Retina (tissue), 1 donor: ENCODE measurements around the gene ZNF280B.
"Not testable (repeated sequence)": the region's sequence is repeated elsewhere in the genome, so short reads cannot be mapped to it uniquely, and the experiment has no call there.

Experiments
- DNase-seq: peaks from one replicate; pipeline ENCODE4 v3.0.0-alpha.2; 2016

ZNF280B gene

GRCh38 chr22:22506736-22507135, 1.8 kb downstream of the ZNF280B start:
- DNase-seq = no peak

DNA sequence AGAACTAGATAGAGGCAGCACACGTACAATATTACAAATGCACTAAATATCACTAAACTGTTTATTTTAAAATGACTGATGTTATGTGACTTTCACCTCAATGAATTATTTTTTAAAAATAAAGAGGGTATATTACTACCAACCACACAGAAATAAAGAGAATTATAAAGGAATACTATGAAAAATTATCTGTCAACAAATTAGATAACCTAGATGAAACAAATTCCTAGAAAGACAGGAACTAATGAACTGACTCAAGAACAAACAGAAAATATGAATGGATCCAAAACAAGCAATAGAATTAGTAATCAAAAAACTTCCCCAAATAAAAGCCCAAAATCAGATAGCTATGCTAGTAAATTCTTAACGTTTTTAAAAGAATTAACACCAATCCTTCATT, 10.3 kb downstream of the ZNF280B start:
- DNase-seq = no peak

DNA sequence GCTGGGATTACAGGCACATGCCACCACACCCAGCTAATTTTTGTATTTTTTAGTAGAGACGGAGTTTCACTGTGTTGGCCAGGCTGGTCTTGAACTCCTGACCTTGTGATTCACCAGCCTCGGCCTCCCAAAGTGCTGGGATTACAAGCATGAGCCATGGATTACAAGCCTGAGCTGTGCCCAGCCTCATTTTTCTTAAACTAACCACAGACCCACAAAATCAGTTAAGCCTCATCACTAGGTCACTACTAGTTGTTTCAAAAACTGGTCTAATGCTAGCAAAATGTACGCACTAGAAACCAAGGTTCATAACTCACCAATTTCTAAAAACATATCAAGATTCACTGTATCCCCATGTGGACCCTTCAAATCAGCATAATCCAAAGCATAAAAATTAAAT, 17.0 kb downstream of the ZNF280B start:
- not testable (repeated sequence) for DNase-seq

DNA sequence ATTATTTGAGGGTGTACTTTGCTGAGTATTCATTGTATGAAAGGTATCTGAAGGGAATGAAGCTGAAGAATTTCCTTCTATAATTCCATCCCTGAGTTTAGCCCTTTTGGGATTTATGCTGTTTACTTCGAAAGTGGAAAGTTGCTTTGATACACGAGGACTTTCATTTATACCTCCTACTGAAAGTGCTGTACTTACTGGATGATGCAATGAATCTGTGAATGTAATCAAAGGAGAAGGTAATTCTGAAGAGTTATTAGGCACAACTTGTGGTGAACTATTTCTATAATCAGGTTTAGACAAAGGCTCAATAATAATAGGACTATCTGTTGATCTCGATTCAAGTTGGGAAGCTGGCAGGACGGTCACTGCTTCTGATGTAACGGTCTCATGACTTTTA, 19.8 kb downstream of the ZNF280B start:
- no peak for DNase-seq

GRCh38 chr22:22487869-22488597, 20.5 kb downstream of the ZNF280B start:
- no peak for DNase-seq

- DNase-seq = no peak
Measured at GRCh38 chr22:22487059-22487458, 21.5 kb downstream of the ZNF280B start.

DNA sequence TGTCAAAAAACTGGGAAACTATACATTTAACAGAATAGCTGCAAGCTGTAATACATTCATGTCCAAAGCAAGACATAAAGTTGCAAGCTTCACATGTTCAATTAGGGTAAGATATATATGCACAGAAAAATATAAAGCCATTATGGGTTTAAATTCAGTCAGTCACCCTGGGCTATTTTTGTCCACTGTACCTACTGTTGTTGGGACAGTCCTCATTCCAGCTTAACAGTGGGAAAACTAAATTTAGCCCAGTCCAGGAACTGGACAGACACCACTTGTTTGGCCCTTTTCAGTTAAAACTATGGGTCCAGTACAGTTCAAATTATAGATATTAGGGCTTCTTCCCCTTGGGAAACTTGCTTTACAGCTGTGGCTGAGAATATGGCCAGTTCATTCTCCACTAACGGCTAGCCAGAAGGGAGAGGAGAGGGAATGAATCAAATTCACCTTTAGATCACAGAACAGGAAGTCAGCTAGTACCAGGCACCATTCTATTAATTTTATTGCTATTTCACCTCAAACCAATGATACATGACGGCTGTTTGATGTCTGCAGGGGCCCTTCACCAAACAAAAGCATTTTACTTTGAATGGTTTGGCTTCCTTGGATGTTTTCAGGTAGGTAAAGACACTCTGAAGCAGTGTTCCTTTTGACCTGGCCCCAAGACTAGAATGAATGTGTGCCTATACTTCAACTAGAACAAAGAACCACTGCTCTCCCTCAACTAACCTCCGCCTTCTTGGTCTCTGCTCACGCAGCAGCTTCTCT, 22.2 kb downstream of the ZNF280B start:
- DNase-seq = no peak

DNA sequence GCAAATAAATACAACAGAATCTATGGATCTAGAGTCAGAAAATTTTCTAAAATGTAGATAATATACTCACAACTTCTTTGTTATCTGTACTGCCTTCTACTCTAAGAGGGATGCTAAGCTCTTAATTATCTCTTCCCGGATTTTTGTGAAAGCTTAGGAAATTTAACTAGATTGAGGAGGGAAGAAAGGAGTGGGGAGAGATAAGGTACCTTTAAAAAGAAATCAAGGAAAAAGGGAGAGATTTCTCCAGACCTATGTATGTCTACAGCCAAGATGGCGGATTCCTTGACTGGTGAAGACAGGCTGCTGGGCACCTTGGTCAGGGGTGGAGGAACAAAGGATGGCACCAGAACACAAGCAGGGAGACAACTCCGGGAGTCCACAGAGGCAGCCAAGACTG, 23.0 kb downstream of the ZNF280B start:
- DNase-seq = no peak

DNA sequence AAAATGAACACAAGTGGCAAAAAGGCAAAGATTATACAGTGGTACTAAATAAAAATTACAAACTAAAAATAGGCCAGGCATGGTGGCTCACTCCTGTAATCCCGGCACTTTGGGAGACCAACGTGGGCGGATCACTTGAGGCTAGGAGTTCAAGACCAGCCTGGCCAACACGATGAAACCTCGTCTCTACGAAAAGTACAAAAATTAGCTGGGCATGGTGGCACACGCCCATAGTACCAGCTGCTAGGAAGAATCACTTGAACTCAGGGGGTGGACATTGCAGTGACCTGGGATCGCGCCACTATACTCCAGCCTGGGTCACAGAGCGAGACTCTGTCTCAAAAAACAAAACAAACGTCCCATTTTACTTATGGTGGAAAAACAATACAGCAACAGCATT, 24.5 kb downstream of the ZNF280B start:
- no peak for DNase-seq

GRCh38 chr22:22480940-22481339, 27.6 kb downstream of the ZNF280B start:
- DNase-seq = no peak

GRCh38 chr22:22479999-22480532, 28.5 kb downstream of the ZNF280B start:
- DNase-seq = no peak

DNA sequence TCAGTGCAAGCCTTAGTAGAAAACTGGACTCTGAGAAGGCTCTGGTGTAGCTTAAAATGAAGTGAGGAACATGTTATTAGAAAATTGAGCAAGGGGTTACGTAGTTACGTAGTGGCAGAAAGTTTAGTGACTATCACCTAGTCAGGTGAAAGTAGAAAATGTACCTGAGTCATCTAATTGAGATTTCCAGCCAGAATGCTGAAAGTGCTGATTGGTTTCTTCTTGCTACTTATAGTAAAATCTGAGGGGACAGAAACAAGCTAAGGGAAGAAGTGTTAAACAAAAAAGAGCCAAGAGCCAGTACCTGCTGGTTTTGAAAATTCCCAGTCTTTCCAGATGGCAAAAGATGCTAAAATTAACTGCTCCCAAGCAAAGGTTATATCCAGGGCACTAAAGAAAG, 29.4 kb downstream of the ZNF280B start:
- DNase-seq = no peak

DNA sequence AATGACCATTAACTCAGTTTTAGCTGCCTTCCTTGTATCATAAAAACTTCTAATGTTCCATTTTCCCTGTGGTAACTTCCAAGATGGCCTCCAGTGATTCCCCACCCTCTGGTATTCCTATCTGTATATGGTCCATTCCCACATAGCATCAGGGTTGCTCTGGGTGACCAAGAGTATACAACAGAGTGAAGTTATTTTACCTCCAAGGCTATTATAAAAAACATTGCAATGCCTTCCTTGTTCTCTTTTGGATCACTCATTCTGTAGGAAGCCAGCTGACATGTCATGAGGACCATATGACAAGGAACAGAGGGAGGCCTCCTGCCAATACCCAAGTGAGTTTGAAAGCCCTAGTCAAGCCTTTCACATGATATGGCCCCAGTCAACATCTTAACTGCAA, 30.1 kb downstream of the ZNF280B start:
- DNase-seq = no peak

DNA sequence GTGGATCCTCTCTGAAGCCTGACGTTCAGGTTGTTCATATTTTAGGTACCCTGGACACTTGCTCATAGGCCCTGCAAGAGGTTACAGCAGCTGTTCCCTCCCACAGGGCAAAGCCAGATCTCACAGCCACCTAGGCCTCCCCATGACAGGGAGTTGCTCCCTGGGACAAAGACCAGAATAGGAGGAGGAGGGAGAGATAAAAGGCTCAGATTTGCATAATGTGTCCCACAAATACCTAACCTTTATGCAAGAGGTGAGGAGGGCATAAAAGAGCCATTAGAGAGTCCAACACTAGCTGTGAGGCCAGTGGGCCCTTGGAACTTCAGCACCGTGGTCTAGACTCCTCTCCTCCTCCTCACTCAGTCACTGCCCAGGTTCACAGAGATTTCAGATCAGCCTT, 33.8 kb downstream of the ZNF280B start:
- DNase-seq = no peak

DNA sequence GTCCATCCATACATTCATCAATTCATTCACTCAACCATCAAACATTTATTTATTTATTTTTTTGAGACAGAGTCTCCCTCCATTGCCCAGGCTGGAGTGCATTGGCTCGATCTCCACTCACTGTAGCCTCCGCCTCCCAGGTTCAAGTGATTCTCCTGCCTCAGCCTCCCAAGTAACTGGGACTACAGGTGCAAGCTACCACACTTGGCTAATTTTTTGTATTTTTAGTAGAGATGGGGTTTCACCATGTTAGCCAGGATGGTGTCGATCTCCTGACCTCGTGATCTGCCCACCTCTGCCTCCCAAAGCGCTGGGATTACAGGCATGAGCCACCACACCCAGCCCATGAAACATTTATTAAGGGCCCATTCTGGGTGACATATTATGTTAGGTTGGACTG, 37.4 kb downstream of the ZNF280B start:
- DNase-seq = not testable (repeated sequence)

DNA sequence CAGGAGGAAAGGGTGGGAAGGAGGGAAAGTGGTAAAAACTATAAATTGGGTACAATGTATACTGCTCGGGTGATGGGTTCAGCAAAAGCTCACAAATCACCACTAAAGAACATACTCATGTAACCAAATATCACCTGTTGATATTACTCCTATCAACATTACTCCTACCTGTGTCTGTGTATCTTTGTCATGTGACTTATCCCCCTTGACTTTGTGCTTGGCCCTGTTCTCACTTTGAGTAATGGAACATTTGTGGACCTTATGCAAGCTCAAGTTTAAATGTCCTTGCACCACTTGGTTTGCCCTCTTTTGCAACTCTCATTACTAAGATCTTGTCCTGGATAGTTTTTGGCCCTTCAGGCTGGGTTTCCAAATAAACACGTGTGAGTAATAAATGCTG, 39.0 kb downstream of the ZNF280B start:
- DNase-seq = no peak

- DNase-seq = not testable (repeated sequence)
Measured at GRCh38 chr22:22468794-22469469, 39.6 kb downstream of the ZNF280B start.

GRCh38 chr22:22467112-22467511, 41.4 kb downstream of the ZNF280B start:
- DNase-seq = no peak

- DNase-seq = no peak
Measured at GRCh38 chr22:22465782-22466181, 42.8 kb downstream of the ZNF280B start.

- DNase-seq = no peak
Measured at GRCh38 chr22:22465094-22465602, 43.4 kb downstream of the ZNF280B start.

DNA sequence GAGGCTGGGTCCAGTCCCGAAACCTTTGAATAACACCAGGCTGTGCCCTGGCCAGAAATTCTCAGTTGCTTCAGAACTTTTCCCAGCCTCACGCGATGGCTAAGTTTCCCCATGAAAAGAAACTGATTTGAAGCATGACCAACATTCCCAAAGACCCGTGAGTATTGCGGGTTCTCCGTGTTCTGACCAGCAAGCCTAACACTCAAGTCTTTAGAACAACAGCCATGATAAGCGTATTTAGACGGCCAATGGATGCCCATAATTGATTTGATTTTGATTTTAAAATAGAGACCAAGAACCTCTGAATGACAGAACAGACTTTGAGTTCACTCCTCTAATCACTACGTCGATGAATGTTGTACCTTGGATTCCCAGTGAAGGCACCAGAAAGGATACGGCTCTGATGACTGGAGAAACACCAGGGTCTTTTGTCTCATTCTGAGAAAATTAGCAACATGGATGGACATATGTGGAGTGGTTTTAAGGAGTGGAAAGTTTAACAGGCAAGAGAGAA, 43.9 kb downstream of the ZNF280B start:
- no peak for DNase-seq

DNA sequence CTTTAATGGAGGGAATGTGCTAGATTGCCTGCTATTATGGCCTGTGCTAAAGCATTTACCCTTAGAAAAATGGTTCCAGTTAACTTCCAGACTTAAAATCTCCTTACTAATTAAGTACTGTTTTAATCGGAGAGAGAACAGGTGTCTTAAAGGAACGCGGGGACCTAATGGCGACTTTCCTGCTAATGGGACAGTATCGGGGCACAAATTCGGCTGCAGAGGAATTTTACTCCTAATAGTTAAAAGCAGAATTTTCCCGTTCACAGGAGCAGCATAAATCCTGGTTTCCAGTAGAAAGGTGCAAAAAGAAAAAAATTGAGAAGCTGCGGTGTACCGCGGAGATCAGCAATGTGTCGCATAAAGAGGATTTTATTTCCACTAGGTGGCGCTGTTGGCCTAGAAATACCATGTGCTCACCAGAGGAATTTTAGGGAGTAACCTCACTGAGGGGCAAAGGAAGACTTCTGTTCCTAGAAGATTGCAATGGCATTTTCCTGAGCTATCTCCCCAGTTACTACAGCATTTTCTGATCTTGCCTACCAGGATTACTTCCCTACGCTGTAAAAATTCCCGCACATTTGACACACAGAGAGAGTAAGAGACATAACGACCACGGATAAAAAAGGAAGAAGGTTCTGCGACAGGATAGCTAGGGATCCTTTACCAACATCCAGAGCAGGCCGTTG, 44.5 kb downstream of the ZNF280B start:
- DNase-seq = peak; percentile 79
